K562 (cell line): ENCODE measurements around the gene SDE2. TPM values are rescaled to one million over a fixed set of nuclear protein-coding genes. Genes with fewer than 3 reads are reported as not detected.
A peak's percentile ranks its signal among the peaks of the same experiment; 100 is the strongest.

Experiments used
- ATF1 ChIP-seq, 2 experiments: fragments of 450-650 bp in 1 of 2; IDR thresholded peaks; 2 replicates each; pipeline ENCODE4 v1.6.1; 2016; ENCODE audit warnings: missing compliant biosample characterization in 1 of 2, missing genetic modification characterization in 1 of 2
- FOXM1 ChIP-seq, 2 experiments: fragments of 450-650 bp in 1 of 2; sonication (generic) in 1 of 2; formaldehyde crosslinking in 1 of 2; IDR thresholded peaks; 2 replicates each; pipeline versions ENCODE4 v1.6.1 to v1.9.0; 2017 to 2022; ENCODE audit warnings: low read depth in 2 of 2, mild to moderate bottlenecking in 2 of 2, missing genetic modification reagents in 1 of 2, moderate library complexity in 1 of 2
- HMG20B ChIP-seq: fragments of 250-450 bp; sonication (Bioruptor Pico); IDR thresholded peaks from 2 replicates; pipeline ENCODE4 v1.5.0; 2021; ENCODE audit warnings: mild to moderate bottlenecking
- MEF2A ChIP-seq: IDR thresholded peaks from 2 replicates; pipeline ENCODE4 v1.6.1; 2011; ENCODE audit warnings: low read depth, mild to moderate bottlenecking, low read length, moderate library complexity; ENCODE audit not compliant: control insufficient read depth
- PBX2 ChIP-seq, 2 experiments: IDR thresholded peaks in 1 of 2; conservative IDR thresholded peaks in 1 of 2; 2 replicates each; pipeline ENCODE4 v1.6.1; 2016; ENCODE audit warnings: low read depth in 2 of 2, mild to moderate bottlenecking in 1 of 2, missing compliant biosample characterization in 1 of 2, missing genetic modification characterization in 1 of 2, moderate library complexity in 1 of 2
- POLR3G ChIP-seq: IDR thresholded peaks from 2 replicates; pipeline ENCODE4 v1.6.1; 2011; ENCODE audit not compliant: insufficient read length, insufficient replicate concordance; ENCODE audit errors: extremely low read depth
- TAF7 ChIP-seq: fragments of 450-650 bp; IDR thresholded peaks from 2 replicates; pipeline ENCODE4 v1.6.1; 2016; ENCODE audit warnings: missing genetic modification characterization, missing compliant biosample characterization
- ZC3H4 ChIP-seq: sonication (generic); formaldehyde crosslinking; IDR thresholded peaks from 2 replicates; pipeline ENCODE4 v1.9.0; 2021; ENCODE audit warnings: missing genetic modification reagents, borderline replicate concordance
- ZNF140 ChIP-seq: fragments of 250-450 bp; sonication (Bioruptor Pico); IDR thresholded peaks from 2 replicates; pipeline ENCODE4 v1.8.0; 2021; ENCODE audit warnings: moderate library complexity, mild to moderate bottlenecking, inconsistent platforms
- ZNF197 ChIP-seq: fragments of 200-800 bp; sonication (Bioruptor generic); IDR thresholded peaks from 2 replicates; pipeline ENCODE4 v1.6.1; 2016; ENCODE audit warnings: low read depth, missing genetic modification characterization, missing compliant biosample characterization
- polyA plus RNA-seq, 8 experiments: library from polyadenylated mRNA; depleted of rRNA in 4 of 8; stranded (reverse) in 5 of 8; unstranded in 3 of 8; fragments of >200 nt; fragmentation: Nextera tagmentation in 2 of 8; fragmentation: Illumina TruSeq in 1 of 8; extraction: Ambion mirVana in 2 of 8; extraction: Trizol in 1 of 8; gene quantifications; 2 replicates each; pipeline versions ENCODE4 v1.2.1 to v1.2.3, GENCODE V29; 2011 to 2014; ENCODE audit warnings: inconsistent platforms in 1 of 8, missing spikeins in 1 of 8
- total RNA-seq, 7 experiments: library from RNA; depleted of rRNA in 6 of 7; stranded (reverse); fragments of >200 nt in 6 of 7; fragmentation: Illumina TruSeq in 2 of 7; extraction: Trizol in 2 of 7; gene quantifications; 2 replicates each; pipeline versions ENCODE4 v1.2.1 to v1.2.3, GENCODE V29; 2011 to 2021; ENCODE audit warnings: low replicate concordance in 1 of 7
- TF ChIP-seq, protein P1 (sequence below): fragments of 250-450 bp; sonication (Bioruptor Pico); IDR thresholded peaks from 2 replicates; pipeline ENCODE4 v1.5.0; 2021
- TF ChIP-seq, protein P2 (sequence below): fragments of 450-650 bp; IDR thresholded peaks from 2 replicates; pipeline ENCODE4 v1.6.1; 2016; ENCODE audit warnings: missing biosample characterization, missing genetic modification characterization
- TF ChIP-seq, protein P3 (sequence below): fragments of 450-650 bp; IDR thresholded peaks from 2 replicates; pipeline ENCODE4 v1.6.1; 2016; ENCODE audit warnings: mild to moderate bottlenecking
- TF ChIP-seq, protein P4 (sequence below): sonication (generic); formaldehyde crosslinking; IDR thresholded peaks from 2 replicates; pipeline ENCODE4 v1.8.0; 2022; ENCODE audit warnings: mild to moderate bottlenecking, missing genetic modification reagents

SDE2 gene
- total and polyA plus RNA-seq, 9 of the 15 experiments (the other 6 are each of a cell fraction or from before 2014, with no cell fraction given) = 14.3 to 62.3 (median 46.0) TPM

DNA sequence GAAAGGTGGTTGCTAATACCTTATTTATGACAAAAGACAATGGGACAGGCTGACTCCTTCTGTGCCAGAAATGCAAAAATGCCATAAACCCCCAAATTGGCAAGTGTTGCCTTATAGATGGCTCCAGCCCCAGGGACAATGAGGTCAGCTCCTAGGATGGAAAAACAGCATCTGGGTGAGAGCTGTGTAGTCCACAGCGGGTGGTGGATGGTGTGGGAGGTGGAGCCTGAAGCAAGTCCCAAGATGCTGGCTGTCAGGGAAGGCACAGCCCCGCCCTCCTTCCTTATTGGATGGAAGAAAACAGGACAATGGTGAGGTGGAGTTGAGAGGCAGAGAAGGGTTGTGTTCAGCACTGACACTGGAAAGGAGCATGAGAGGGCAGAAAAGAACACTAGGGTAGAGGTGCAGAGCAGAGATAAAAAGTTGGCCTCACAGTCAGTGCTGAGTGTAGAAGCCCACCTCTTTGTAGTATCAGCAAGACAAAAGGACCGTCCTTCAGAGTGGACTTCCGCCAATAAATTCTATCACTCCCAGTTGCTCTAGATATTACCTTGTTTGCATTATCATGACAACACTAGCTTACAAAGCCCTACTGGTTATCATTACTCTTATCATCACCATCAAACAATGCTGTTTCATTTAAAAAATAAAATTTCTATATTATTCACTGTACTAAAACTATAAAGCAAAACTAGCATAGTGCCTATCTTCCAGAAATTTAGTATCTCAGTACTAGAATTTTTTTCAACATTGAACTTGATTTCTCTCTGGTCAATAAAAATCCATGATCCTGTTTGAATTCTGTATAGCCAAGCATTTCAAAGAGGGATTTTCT is 3.7 kb upstream of the SDE2 start (continued):
- no peak; the same call in 1 of the 2 replicates for TF ChIP-seq ZNF197 (CRISPR knock-in tag)
- TF ChIP-seq, protein P1, sequence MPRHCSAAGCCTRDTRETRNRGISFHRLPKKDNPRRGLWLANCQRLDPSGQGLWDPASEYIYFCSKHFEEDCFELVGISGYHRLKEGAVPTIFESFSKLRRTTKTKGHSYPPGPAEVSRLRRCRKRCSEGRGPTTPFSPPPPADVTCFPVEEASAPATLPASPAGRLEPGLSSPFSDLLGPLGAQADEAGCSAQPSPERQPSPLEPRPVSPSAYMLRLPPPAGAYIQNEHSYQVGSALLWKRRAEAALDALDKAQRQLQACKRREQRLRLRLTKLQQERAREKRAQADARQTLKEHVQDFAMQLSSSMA (CRISPR knock-in tag) = no peak
- no peak for TF ChIP-seq ATF1 (CRISPR knock-in tag; IDR thresholded peaks at IDR 0.05)
- peak; percentile 14 for TF ChIP-seq ATF1 (tag; IDR thresholded peaks at IDR 0.05)
- TF ChIP-seq, protein P2, sequence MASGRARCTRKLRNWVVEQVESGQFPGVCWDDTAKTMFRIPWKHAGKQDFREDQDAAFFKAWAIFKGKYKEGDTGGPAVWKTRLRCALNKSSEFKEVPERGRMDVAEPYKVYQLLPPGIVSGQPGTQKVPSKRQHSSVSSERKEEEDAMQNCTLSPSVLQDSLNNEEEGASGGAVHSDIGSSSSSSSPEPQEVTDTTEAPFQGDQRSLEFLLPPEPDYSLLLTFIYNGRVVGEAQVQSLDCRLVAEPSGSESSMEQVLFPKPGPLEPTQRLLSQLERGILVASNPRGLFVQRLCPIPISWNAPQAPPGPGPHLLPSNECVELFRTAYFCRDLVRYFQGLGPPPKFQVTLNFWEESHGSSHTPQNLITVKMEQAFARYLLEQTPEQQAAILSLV (tag) = no peak
- 0 out of 2 replicates have a peak, but pooled peaks have one; percentile 36 for TF ChIP-seq TAF7 (tag)
- TF ChIP-seq, protein P3, sequence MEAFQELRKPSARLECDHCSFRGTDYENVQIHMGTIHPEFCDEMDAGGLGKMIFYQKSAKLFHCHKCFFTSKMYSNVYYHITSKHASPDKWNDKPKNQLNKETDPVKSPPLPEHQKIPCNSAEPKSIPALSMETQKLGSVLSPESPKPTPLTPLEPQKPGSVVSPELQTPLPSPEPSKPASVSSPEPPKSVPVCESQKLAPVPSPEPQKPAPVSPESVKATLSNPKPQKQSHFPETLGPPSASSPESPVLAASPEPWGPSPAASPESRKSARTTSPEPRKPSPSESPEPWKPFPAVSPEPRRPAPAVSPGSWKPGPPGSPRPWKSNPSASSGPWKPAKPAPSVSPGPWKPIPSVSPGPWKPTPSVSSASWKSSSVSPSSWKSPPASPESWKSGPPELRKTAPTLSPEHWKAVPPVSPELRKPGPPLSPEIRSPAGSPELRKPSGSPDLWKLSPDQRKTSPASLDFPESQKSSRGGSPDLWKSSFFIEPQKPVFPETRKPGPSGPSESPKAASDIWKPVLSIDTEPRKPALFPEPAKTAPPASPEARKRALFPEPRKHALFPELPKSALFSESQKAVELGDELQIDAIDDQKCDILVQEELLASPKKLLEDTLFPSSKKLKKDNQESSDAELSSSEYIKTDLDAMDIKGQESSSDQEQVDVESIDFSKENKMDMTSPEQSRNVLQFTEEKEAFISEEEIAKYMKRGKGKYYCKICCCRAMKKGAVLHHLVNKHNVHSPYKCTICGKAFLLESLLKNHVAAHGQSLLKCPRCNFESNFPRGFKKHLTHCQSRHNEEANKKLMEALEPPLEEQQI = peak; percentile 98
- no peak for TF ChIP-seq HMG20B (CRISPR knock-in tag)
- TF ChIP-seq POLR3G = no peak
- TF ChIP-seq MEF2A = no peak
- no peak for TF ChIP-seq ZC3H4
- peak; percentile 66; the same call in 1 of the 2 replicates for TF ChIP-seq FOXM1 (IDR thresholded peaks at IDR 0.05; ENCODE audit: low read depth)
- no peak for TF ChIP-seq FOXM1 (CRISPR knock-in tag; IDR thresholded peaks at IDR 0.05; ENCODE audit: low read depth)
- TF ChIP-seq, protein P4, sequence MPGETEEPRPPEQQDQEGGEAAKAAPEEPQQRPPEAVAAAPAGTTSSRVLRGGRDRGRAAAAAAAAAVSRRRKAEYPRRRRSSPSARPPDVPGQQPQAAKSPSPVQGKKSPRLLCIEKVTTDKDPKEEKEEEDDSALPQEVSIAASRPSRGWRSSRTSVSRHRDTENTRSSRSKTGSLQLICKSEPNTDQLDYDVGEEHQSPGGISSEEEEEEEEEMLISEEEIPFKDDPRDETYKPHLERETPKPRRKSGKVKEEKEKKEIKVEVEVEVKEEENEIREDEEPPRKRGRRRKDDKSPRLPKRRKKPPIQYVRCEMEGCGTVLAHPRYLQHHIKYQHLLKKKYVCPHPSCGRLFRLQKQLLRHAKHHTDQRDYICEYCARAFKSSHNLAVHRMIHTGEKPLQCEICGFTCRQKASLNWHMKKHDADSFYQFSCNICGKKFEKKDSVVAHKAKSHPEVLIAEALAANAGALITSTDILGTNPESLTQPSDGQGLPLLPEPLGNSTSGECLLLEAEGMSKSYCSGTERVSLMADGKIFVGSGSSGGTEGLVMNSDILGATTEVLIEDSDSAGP (CRISPR knock-in tag) = no peak
- no peak for TF ChIP-seq PBX2 (CRISPR knock-in tag; IDR thresholded peaks at IDR 0.05; ENCODE audit: low read depth)
- TF ChIP-seq PBX2 (tag; conservative IDR thresholded peaks at IDR 0.05; ENCODE audit: low read depth) = peak; percentile 30; the same call in 1 of the 2 replicates
- TF ChIP-seq ZNF140 (CRISPR knock-in tag) = no peak
